Aorta (tissue), 5 donors: ENCODE data around the gene WBP2. TPM values are rescaled to one million over a fixed set of nuclear protein-coding genes. Genes with fewer than 3 reads are reported as not detected.

Source experiments
- ATAC-seq: fragments of 200-7000 bp; cut with Tn5 transposase; one replicate; pipeline ENCODE4 v1.9.1; 2022; ENCODE audit warnings: moderate library complexity; ENCODE audit not compliant: low FRiP score
- DNase-seq, 2 donors: peaks; one replicate each; pipeline ENCODE4 v3.0.0-alpha.2; 2020
- H3K27ac ChIP-seq, 2 donors: one replicate each; pipeline ENCODE4 v1.5.1; 2013; ENCODE audit warnings: low read length in 2 of 2, mild to moderate bottlenecking in 2 of 2, moderate library complexity in 2 of 2, control low read depth in 1 of 2, inconsistent platforms in 1 of 2, low read depth in 1 of 2
- H3K27me3 ChIP-seq, 2 donors: one replicate each; pipeline ENCODE4 v1.6.1; 2013; ENCODE audit warnings: control low read depth in 1 of 2, low read length in 1 of 2, mild to moderate bottlenecking in 1 of 2, moderate library complexity in 1 of 2; ENCODE audit not compliant: insufficient read depth in 2 of 2, control insufficient read depth in 1 of 2
- H3K36me3 ChIP-seq, 2 donors: one replicate each; pipeline ENCODE4 v1.6.1; 2013; ENCODE audit warnings: control low read depth in 1 of 2, low read length in 1 of 2, mild to moderate bottlenecking in 1 of 2; ENCODE audit not compliant: insufficient read depth in 2 of 2, control insufficient read depth in 1 of 2
- H3K4me1 ChIP-seq, 2 donors: one replicate each; pipeline ENCODE4 v1.6.1; 2013; ENCODE audit warnings: low read length in 2 of 2, control low read depth in 1 of 2, mild to moderate bottlenecking in 1 of 2, moderate library complexity in 1 of 2; ENCODE audit not compliant: insufficient read depth in 2 of 2, control insufficient read depth in 1 of 2
- H3K4me3 ChIP-seq, 2 donors: one replicate each; pipeline ENCODE4 v1.5.1; 2013; ENCODE audit warnings: low read length in 2 of 2, control low read depth in 1 of 2, mild to moderate bottlenecking in 1 of 2
- H3K9me3 ChIP-seq: one replicate; pipeline ENCODE4 v1.6.1; 2013; ENCODE audit warnings: mild to moderate bottlenecking, low read length; ENCODE audit not compliant: control insufficient read depth
- WGBS, 2 donors: extraction: QIAGEN DNeasy Blood & Tissue Kit; methylation state at CpG; one replicate each; pipeline ENCODE4 v1.1.7; 2013; 5-methylcytosine and 5-hydroxymethylcytosine counted together
- intact Hi-C, 2 donors: fragments of 100-400 bp; cut with DNase I; formaldehyde crosslinking; loops; one replicate each; pipeline versions ENCODE4 v1.14.2 to v1.15.0; 2022
- long read RNA-seq, 2 donors: library from polyadenylated mRNA; unstranded; transcript quantifications; one replicate each; pipeline ENCODE4 v2.0.0, GENCODE V29; 2020 to 2021
- polyA plus RNA-seq, 2 donors: library from polyadenylated mRNA; stranded (reverse); fragments of 200-250 nt; gene quantifications; one replicate each; pipeline ENCODE4 v1.2.3, GENCODE V29; 2013
- total RNA-seq, 2 donors: library from RNA; stranded (reverse); fragmentation: NEBNext Ultra II Directional; extraction: Animal tissue kit (Norgen Biotek cat#: 25700); gene quantifications; one replicate each; pipeline ENCODE4 v1.2.1, GENCODE V29; 2021
- donor health status: healthy with polysubstance abuse.
- donor health status: Bipolar disorder and iron deficiency.
- donor health status: DM: no; HTN: no; CAD: no.
- donor health status: DM: no; HTN: no; CAD: no.
- donor health status: DM: yes; HTN: yes; CAD: no.

Gene WBP2
- total RNA-seq, result 100 to 1,000 TPM; 104 to 122 TPM
- 100 to 1,000 TPM in 1 of 2 donors, 10 to 100 TPM in 1; 54.6 to 123 TPM for polyA plus RNA-seq
- long read RNA-seq, donor 1, transcript WBP2-201 (8 exons, 1,944 nt), result major isoform, 139 of 319 reads
- long read RNA-seq, donor 1, transcript WBP2-209 (4 exons, 747 nt), result minor isoform, 5 of 319 reads
- long read RNA-seq, donor 1, partial matches to known transcripts, result 31 of 319 reads
- long read RNA-seq, donor 1, other reads (novel, unspliced or antisense), result 141 of 319 reads
- long read RNA-seq, donor 2, transcript WBP2-201 (8 exons, 1,944 nt), result major isoform, 11 of 102 reads
- long read RNA-seq, donor 2, partial matches to known transcripts, result 13 of 102 reads
- long read RNA-seq, donor 2, other reads (novel, unspliced or antisense), result 76 of 102 reads

DNA sequence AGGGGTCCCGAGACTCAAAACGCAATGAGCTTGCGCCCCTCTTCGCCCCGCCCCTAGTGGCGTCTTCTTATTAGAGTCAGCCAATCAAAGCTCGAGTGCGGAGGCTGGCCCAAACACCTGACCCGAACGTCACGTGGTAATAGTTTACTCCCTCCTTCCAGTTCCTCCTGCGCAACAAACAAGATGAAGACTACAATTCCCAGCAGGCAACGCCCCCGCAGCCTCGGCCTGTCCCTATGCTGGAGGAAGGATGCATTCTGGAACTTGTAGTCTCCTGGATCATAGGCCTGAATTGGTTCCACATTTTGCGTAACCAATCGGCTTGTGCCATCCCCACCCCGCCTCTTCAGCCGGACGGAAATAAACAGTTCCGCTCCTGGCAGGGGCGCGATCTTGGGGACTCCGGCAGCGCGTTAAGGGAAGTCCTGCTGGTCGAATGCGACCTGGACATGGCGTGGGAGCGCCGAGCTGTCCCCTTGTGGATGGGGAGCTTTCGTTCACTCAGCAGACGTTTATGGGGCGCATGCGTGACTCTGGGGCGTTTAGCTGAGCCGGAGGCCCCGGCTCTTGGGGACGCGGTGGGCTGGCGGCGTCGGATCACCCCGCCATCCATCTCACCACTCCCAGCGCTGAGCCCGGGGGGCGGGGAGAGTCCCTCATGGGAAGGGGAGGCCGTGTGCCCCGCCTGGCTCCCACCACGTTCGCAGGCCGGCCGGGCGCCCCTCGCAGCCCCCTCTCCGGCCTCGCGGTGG is at the start of gene WBP2:
WBP2 (minus strand) TSS at position 26 of the 752 bp plus-strand sequence. CDS start 38 bp downstream, outside the sequence.
- Histone ChIP-seq H3K4me3 (peak within 1 kb of the TSS; percentile 84 to 89), H3K27ac (peak within 1 kb of the TSS; percentile 92 to 93), H3K27me3 (no peaks in the 10 kb centered on the region), H3K9me3 (no peaks in the 10 kb centered on the region), H3K36me3 (peaks cover 0 to 4% of the 10 kb centered on the region in 2 donors), H3K4me1 (peaks cover 0 to 5% of the 10 kb centered on the region in 2 donors)
- DNase-seq (peak; percentile 97 to 99), ATAC-seq (peak; percentile 97)
- WGBS, 2 donors, result 0 to 1% methylated on average over 58 of the region's 58 CpGs
- intact Hi-C loops, result loop anchor here in 1 of 2 donors (1.0 to 2.0 kb wide), 3 partner anchors 22 to 71 kb away; partner anchors contain the start of genes TRIM65 and UNK

DNA sequence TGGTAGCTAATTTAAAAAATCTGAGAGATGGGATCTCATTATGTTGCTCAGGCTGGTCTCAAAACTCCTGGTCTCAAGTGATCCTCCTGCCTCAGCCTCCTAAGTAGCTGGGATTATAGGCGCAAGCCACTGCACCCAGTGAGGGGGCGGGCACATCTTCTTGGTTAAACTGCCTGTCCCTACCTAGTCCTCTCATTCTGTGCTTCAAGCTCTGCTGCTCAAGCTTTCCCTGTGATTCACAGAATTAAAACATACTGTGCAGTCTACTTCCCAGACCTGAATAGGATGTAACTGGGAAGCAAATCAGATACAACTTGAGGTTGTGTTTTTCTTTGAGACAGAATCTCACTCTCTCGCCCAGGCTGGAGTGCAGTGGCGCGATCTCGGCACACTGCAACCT is 47.3 kb upstream of the WBP2 start:
- ATAC-seq, result no peak
- Histone ChIP-seq H3K27ac (no peak overlapping the region), H3K4me3 (no peak overlapping the region), H3K4me1 (no peaks in the 10 kb centered on the region), H3K9me3 (no peaks in the 10 kb centered on the region), H3K27me3 (no peaks in the 10 kb centered on the region), H3K36me3 (peaks cover 0 to 3% of the 10 kb centered on the region in 2 donors)
- DNase-seq, result no peak
- 91% methylated on average over 6 of the region's 6 CpGs for WGBS, 2 donors
- intact Hi-C loops, result no loop called here

DNA sequence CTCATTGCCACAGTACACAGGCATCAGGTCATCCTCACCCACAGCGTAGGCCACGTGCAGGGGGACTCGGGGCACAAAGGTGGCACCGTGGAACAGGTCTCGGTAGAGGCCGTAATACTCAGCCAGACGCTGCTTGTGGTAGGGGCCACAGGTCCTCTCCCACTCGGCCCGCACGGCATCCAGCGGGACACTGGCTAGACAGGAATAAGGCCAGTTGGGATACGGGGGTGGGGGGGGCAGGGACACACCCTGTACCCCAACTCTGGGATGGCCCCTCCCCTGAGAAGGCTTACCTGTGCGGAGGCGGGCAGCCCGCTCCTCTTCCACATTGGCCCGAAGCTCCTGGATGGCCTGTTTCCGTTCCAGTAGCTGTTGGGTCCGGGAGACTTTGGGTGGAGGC is 46.6 kb upstream of the WBP2 start:
- WGBS, 2 donors, result 88 to 91% methylated on average over 18 of the region's 18 CpGs
- Histone ChIP-seq H3K4me1 (no peaks in the 10 kb centered on the region), H3K4me3 (no peak overlapping the region), H3K9me3 (no peaks in the 10 kb centered on the region), H3K27ac (no peak overlapping the region), H3K36me3 (peaks cover 0 to 3% of the 10 kb centered on the region in 2 donors), H3K27me3 (no peaks in the 10 kb centered on the region)
- intact Hi-C loops, result no loop called here
- DNase-seq, result peak in 1 of 2 donors; percentile 41
- no peak for ATAC-seq

GRCh38 chr17:75900691-75901533 is 45.8 kb upstream of the WBP2 start:
- DNase-seq (peak in 1 of 2 donors; percentile 43), ATAC-seq (no peak)
- H3K27me3 ChIP-seq, result no peaks in the 10 kb centered on the region
- H3K27ac ChIP-seq, result no peak overlapping the region
- no peaks in the 10 kb centered on the region for H3K9me3 ChIP-seq
- no peaks in the 10 kb centered on the region for H3K4me1 ChIP-seq
- H3K4me3 ChIP-seq, result no peak overlapping the region
- peaks cover 0 to 3% of the 10 kb centered on the region in 2 donors for H3K36me3 ChIP-seq
- 83 to 84% methylated on average over 12 to 13 of the region's 13 CpGs for WGBS, 2 donors
- intact Hi-C loops, result no loop called here

- ATAC-seq (no peak), DNase-seq (peak in 1 of 2 donors; percentile 41)
- WGBS, 2 donors, result 84% methylated on average over 23 of the region's 23 CpGs
- Histone ChIP-seq H3K4me1 (no peaks in the 10 kb centered on the region), H3K27me3 (no peaks in the 10 kb centered on the region), H3K36me3 (peaks cover 0 to 3% of the 10 kb centered on the region in 2 donors), H3K9me3 (no peaks in the 10 kb centered on the region), H3K4me3 (no peak overlapping the region), H3K27ac (no peak overlapping the region)
- intact Hi-C loops, result no loop called here
Observed at GRCh38 chr17:75899767-75900468, 44.8 kb upstream of the WBP2 start.

GRCh38 chr17:75899353-75899752 is 44.2 kb upstream of the WBP2 start:
- ATAC-seq (no peak), DNase-seq (peak in 1 of 2 donors; percentile 44)
- 86 to 88% methylated on average over 13 of the region's 13 CpGs for WGBS, 2 donors
- H3K27me3 ChIP-seq, result no peaks in the 10 kb centered on the region
- intact Hi-C loops, result no loop called here
- no peaks in the 10 kb centered on the region for H3K9me3 ChIP-seq
- H3K4me3 ChIP-seq, result no peak overlapping the region
- H3K4me1 ChIP-seq, result no peaks in the 10 kb centered on the region
- H3K27ac ChIP-seq, result no peak overlapping the region
- H3K36me3 ChIP-seq, result peaks cover 0 to 3% of the 10 kb centered on the region in 2 donors

DNA sequence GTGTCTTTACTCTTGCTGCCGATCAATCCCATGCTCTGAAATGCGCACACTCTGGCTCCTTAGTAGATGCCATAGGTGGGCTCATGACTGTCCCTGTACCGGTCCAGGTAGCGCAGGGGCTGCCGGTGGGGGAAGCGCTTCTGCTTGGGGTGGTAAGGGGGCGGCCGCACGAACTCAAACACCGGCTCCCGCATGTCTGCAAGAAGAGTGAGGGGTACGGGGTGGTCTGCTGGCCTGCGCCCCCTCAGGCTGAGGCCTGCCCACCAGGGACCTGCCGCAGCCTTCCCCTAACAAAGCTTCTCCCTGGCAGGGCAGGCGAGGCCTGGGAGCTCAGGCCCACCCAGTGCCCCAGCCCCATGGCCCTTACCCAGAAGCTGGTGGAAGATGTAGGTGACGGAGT is 43.7 kb upstream of the WBP2 start:
- no peaks in the 10 kb centered on the region for H3K4me1 ChIP-seq
- ATAC-seq (no peak), DNase-seq (peak in 1 of 2 donors; percentile 45)
- no peak overlapping the region for H3K4me3 ChIP-seq
- H3K36me3 ChIP-seq, result peaks cover 0 to 3% of the 10 kb centered on the region in 2 donors
- H3K27ac ChIP-seq, result no peak overlapping the region
- 92 to 94% methylated on average over 16 of the region's 16 CpGs for WGBS, 2 donors
- no peaks in the 10 kb centered on the region for H3K9me3 ChIP-seq
- intact Hi-C loops, result no loop called here
- no peaks in the 10 kb centered on the region for H3K27me3 ChIP-seq

DNA sequence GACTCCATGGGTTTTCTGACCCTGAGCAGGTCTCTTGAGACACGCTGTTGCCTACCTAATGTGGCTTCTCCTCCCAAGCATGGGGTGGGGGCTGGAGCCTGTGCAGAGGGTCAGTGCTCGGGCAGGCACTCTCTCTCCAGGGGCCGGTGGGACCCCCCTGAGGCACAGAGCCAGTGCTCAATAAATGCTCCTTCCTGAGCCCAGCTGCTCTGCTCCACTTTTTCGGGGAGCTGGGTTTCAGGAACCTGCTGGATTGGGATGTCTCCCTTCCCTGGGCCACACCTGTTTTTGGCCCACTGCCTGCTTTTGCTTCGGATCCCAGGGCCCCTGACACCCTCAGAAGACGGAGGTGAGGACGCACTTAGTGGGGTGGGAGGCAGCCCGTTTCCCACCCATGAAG is 42.9 kb upstream of the WBP2 start:
- ATAC-seq, result no peak
- DNase-seq, result peak in 1 of 2 donors; percentile 46
- Histone ChIP-seq H3K4me1 (no peaks in the 10 kb centered on the region), H3K27ac (no peak overlapping the region), H3K4me3 (no peak overlapping the region), H3K36me3 (peaks cover 0 to 3% of the 10 kb centered on the region in 2 donors), H3K27me3 (no peaks in the 10 kb centered on the region), H3K9me3 (no peaks in the 10 kb centered on the region)
- 86% methylated on average over 8 of the region's 8 CpGs for WGBS, 2 donors
- intact Hi-C loops, result no loop called here
